Measurements from ENCODE around the gene HMGCLL1. TPM values are rescaled to one million over a fixed set of nuclear protein-coding genes. Genes with fewer than 3 reads are reported as not detected.

Gene HMGCLL1
- polyA plus RNA-seq, 1 of the 3 experiments (the other 2 are of a cell fraction): not detected

- no peaks in the 10 kb centered on the region for H3K9me2 ChIP-seq
- no peak for DNase-seq
- no peak overlapping the region for H2AFZ ChIP-seq (ENCODE audit: low read depth)
- H3K27ac ChIP-seq (ENCODE audit: low read depth in 2 of 2, low read length in 1 of 2): no peak overlapping the region
- no peaks in the 10 kb centered on the region for H3F3A ChIP-seq (replicated peaks; ENCODE audit: insufficient read depth)
- no peaks in the 10 kb centered on the region for H3K79me2 ChIP-seq (ENCODE audit: insufficient read depth)
- CTCF ChIA-PET: no interaction called here
- no peaks in the 10 kb centered on the region for H3K27me3 ChIP-seq (ENCODE audit: insufficient read depth)
- TF ChIP-seq RAD21 (IDR thresholded peaks at IDR 0.05; ENCODE audit: low read length) (no peak), GABPA (IDR thresholded peaks at IDR 0.05; ENCODE audit: low read depth) (no peak), FOSL2 (IDR thresholded peaks at IDR 0.05; ENCODE audit: borderline replicate concordance, low read depth) (no peak), TEAD4 (IDR thresholded peaks at IDR 0.05; ENCODE audit: borderline replicate concordance, insufficient read depth) (no peak), MXI1 (IDR thresholded peaks at IDR 0.05; ENCODE audit: low read depth, low read length) (no peak)
- H3K9ac ChIP-seq: no peak overlapping the region
- no peak overlapping the region for H3K4me2 ChIP-seq
- WGBS (ENCODE audit: low lambda C conversion rate): 41% methylated on average over 2 of the region's 2 CpGs
- no peaks in the 10 kb centered on the region for H3K36me3 ChIP-seq (replicated peaks in 1 of 2; ENCODE audit: control insufficient read depth in 1 of 2, insufficient read depth in 2 of 2, low read length in 1 of 2)
- H4K20me1 ChIP-seq (ENCODE audit: insufficient read depth): no peaks in the 10 kb centered on the region
- no peaks in the 10 kb centered on the region for H3K4me1 ChIP-seq (ENCODE audit: control insufficient read depth in 1 of 2, insufficient read depth in 2 of 2, low read depth in 1 of 2, low read length in 1 of 2)
- no peak overlapping the region for H3K4me3 ChIP-seq (ENCODE audit: low read depth in 2 of 2, low read length in 1 of 2)
- H3K9me3 ChIP-seq: no peaks in the 10 kb centered on the region
- POLR2A ChIA-PET: no interaction called here
These were observed 47.5 kb downstream of the HMGCLL1 start for GRCh38 chr6:55531496-55531895.

DNA sequence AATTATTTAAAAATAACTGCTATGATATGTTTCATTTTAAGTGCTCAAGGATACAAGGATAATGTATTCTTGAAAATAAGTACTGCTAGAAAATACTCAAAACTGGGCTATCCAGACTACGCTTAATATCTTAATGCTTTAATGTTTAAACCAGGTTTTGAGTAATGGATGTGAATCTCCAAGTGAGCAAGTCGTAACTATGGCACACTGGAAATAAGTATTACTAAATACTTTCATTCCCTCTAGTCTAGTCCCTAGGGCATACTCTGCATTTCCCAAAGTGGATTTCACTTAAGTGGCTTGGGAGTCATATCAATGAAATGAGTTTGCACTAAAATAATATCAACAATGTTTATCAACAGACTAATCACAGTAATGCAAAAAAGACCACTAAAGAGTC, 48.1 kb downstream of the HMGCLL1 start:
- H3K4me3 ChIP-seq (ENCODE audit: low read depth in 2 of 2, low read length in 1 of 2): no peak overlapping the region
- CTCF ChIA-PET: no interaction called here
- no peaks in the 10 kb centered on the region for H3K36me3 ChIP-seq (replicated peaks in 1 of 2; ENCODE audit: control insufficient read depth in 1 of 2, insufficient read depth in 2 of 2, low read length in 1 of 2)
- TF ChIP-seq SMC3 (IDR thresholded peaks at IDR 0.05; ENCODE audit: low read depth, low read length) (no peak), RXRA (IDR thresholded peaks at IDR 0.05; ENCODE audit: borderline replicate concordance, low read depth) (no peak), FOXJ3 (CRISPR knock-in tag; IDR thresholded peaks at IDR 0.05) (no peak), GATA2 (CRISPR knock-in tag; IDR thresholded peaks at IDR 0.05) (no peak), NRF1 (IDR thresholded peaks at IDR 0.05; ENCODE audit: low read depth, low read length) (no peak), POLR2AphosphoS5 (IDR thresholded peaks at IDR 0.05; ENCODE audit: low read depth, low read length) (no peak), RCOR1 (IDR thresholded peaks at IDR 0.05; ENCODE audit: low read length) (no peak), MEF2A (IDR thresholded peaks at IDR 0.05; ENCODE audit: borderline replicate concordance, low read depth) (no peak), TCF12 (IDR thresholded peaks at IDR 0.05) (no peak), PBX3 (IDR thresholded peaks at IDR 0.05) (no peak), GABPA (IDR thresholded peaks at IDR 0.05; ENCODE audit: low read depth) (no peak)
- TF ChIP-seq, protein P1, sequence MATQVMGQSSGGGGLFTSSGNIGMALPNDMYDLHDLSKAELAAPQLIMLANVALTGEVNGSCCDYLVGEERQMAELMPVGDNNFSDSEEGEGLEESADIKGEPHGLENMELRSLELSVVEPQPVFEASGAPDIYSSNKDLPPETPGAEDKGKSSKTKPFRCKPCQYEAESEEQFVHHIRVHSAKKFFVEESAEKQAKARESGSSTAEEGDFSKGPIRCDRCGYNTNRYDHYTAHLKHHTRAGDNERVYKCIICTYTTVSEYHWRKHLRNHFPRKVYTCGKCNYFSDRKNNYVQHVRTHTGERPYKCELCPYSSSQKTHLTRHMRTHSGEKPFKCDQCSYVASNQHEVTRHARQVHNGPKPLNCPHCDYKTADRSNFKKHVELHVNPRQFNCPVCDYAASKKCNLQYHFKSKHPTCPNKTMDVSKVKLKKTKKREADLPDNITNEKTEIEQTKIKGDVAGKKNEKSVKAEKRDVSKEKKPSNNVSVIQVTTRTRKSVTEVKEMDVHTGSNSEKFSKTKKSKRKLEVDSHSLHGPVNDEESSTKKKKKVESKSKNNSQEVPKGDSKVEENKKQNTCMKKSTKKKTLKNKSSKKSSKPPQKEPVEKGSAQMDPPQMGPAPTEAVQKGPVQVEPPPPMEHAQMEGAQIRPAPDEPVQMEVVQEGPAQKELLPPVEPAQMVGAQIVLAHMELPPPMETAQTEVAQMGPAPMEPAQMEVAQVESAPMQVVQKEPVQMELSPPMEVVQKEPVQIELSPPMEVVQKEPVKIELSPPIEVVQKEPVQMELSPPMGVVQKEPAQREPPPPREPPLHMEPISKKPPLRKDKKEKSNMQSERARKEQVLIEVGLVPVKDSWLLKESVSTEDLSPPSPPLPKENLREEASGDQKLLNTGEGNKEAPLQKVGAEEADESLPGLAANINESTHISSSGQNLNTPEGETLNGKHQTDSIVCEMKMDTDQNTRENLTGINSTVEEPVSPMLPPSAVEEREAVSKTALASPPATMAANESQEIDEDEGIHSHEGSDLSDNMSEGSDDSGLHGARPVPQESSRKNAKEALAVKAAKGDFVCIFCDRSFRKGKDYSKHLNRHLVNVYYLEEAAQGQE (IDR thresholded peaks at IDR 0.05; ENCODE audit: low read depth, low read length): no peak
- TF ChIP-seq, protein P2, sequence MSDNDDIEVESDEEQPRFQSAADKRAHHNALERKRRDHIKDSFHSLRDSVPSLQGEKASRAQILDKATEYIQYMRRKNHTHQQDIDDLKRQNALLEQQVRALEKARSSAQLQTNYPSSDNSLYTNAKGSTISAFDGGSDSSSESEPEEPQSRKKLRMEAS (IDR thresholded peaks at IDR 0.05; ENCODE audit: low read depth): no peak
- H3F3A ChIP-seq (replicated peaks; ENCODE audit: insufficient read depth): no peaks in the 10 kb centered on the region
- H3K9ac ChIP-seq: no peak overlapping the region
- H2AFZ ChIP-seq (ENCODE audit: low read depth): no peak overlapping the region
- no peaks in the 10 kb centered on the region for H4K20me1 ChIP-seq (ENCODE audit: insufficient read depth)
- H3K4me1 ChIP-seq (ENCODE audit: control insufficient read depth in 1 of 2, insufficient read depth in 2 of 2, low read depth in 1 of 2, low read length in 1 of 2): no peaks in the 10 kb centered on the region
- POLR2A ChIA-PET: no interaction called here
- no peak for DNase-seq
- WGBS (ENCODE audit: low lambda C conversion rate): 47% methylated on average over 2 of the region's 2 CpGs
- no peaks in the 10 kb centered on the region for H3K9me2 ChIP-seq
- H3K4me2 ChIP-seq: no peak overlapping the region
- no peak overlapping the region for H3K27ac ChIP-seq (ENCODE audit: low read depth in 2 of 2, low read length in 1 of 2)
- no peaks in the 10 kb centered on the region for H3K79me2 ChIP-seq (ENCODE audit: insufficient read depth)
- no peaks in the 10 kb centered on the region for H3K9me3 ChIP-seq
- H3K27me3 ChIP-seq (ENCODE audit: insufficient read depth): no peaks in the 10 kb centered on the region

Data from SK-N-SH (cell line).